ENCODE data around the gene CCDC178. TPM values are rescaled to one million over a fixed set of nuclear protein-coding genes. Genes with fewer than 3 reads are reported as not detected.

Gene CCDC178
- polyA plus RNA-seq, 1 donor from 2014 or later: not detected

DNA sequence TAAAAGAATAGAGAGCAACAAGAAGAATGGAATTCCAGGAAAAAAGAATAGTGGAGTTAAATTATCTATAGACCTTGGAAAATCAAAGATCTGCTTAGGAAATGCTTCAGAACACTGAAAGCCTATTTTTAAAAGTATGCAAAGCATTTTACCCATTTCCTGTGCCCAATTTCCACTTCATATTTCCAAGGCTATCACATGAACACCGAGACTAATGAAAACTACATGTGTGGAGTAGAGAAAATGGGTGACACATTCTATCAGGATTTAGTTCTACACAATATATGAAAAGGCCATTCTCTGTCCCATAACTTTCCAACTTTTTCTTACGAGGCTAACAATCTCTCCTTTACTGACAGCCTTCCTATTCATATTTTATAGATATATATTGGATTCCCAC, 279.4 kb downstream of the CCDC178 start:
- H3F3A ChIP-seq (ENCODE audit: insufficient read depth, low read length, poor library complexity, severe bottlenecking): no peaks in the 10 kb centered on the region
- no peaks in the 10 kb centered on the region for H3K79me2 ChIP-seq (replicated peaks; ENCODE audit: insufficient read depth, low read length)
- no peak overlapping the region for H2AFZ ChIP-seq (ENCODE audit: low read depth, low read length)
- H4K20me1 ChIP-seq (ENCODE audit: insufficient read depth): no peaks in the 10 kb centered on the region
- no peaks in the 10 kb centered on the region for H3K9me2 ChIP-seq (ENCODE audit: insufficient read depth, low read length)
- H3K27ac ChIP-seq (ENCODE audit: low read length): no peak overlapping the region
- no peaks in the 10 kb centered on the region for H3K27me3 ChIP-seq (ENCODE audit: insufficient read depth, low read depth, low read length)
- no peak overlapping the region for H3K9ac ChIP-seq (ENCODE audit: low read length)
- H3K4me2 ChIP-seq (ENCODE audit: low read length): no peak overlapping the region
- H3K9me3 ChIP-seq (ENCODE audit: low read length): no peaks in the 10 kb centered on the region
- TF ChIP-seq TAF1 (IDR thresholded peaks at IDR 0.05; ENCODE audit: low read depth) (no peak), MXI1 (conservative IDR thresholded peaks at IDR 0.05; ENCODE audit: poor library complexity, severe bottlenecking) (no peak), EP300 (conservative IDR thresholded peaks at IDR 0.05; ENCODE audit: poor library complexity, severe bottlenecking) (no peak), POLR2AphosphoS5 (IDR thresholded peaks at IDR 0.05) (no peak), SMC3 (conservative IDR thresholded peaks at IDR 0.05; ENCODE audit: poor library complexity) (no peak), EZH2 (IDR thresholded peaks at IDR 0.05; ENCODE audit: borderline replicate concordance, insufficient read depth, low read length, poor library complexity, severe bottlenecking) (no peak)
- TF ChIP-seq, protein P1, sequence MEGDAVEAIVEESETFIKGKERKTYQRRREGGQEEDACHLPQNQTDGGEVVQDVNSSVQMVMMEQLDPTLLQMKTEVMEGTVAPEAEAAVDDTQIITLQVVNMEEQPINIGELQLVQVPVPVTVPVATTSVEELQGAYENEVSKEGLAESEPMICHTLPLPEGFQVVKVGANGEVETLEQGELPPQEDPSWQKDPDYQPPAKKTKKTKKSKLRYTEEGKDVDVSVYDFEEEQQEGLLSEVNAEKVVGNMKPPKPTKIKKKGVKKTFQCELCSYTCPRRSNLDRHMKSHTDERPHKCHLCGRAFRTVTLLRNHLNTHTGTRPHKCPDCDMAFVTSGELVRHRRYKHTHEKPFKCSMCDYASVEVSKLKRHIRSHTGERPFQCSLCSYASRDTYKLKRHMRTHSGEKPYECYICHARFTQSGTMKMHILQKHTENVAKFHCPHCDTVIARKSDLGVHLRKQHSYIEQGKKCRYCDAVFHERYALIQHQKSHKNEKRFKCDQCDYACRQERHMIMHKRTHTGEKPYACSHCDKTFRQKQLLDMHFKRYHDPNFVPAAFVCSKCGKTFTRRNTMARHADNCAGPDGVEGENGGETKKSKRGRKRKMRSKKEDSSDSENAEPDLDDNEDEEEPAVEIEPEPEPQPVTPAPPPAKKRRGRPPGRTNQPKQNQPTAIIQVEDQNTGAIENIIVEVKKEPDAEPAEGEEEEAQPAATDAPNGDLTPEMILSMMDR (IDR thresholded peaks at IDR 0.05; ENCODE audit: poor library complexity, severe bottlenecking): no peak
- TF ChIP-seq, protein P2, sequence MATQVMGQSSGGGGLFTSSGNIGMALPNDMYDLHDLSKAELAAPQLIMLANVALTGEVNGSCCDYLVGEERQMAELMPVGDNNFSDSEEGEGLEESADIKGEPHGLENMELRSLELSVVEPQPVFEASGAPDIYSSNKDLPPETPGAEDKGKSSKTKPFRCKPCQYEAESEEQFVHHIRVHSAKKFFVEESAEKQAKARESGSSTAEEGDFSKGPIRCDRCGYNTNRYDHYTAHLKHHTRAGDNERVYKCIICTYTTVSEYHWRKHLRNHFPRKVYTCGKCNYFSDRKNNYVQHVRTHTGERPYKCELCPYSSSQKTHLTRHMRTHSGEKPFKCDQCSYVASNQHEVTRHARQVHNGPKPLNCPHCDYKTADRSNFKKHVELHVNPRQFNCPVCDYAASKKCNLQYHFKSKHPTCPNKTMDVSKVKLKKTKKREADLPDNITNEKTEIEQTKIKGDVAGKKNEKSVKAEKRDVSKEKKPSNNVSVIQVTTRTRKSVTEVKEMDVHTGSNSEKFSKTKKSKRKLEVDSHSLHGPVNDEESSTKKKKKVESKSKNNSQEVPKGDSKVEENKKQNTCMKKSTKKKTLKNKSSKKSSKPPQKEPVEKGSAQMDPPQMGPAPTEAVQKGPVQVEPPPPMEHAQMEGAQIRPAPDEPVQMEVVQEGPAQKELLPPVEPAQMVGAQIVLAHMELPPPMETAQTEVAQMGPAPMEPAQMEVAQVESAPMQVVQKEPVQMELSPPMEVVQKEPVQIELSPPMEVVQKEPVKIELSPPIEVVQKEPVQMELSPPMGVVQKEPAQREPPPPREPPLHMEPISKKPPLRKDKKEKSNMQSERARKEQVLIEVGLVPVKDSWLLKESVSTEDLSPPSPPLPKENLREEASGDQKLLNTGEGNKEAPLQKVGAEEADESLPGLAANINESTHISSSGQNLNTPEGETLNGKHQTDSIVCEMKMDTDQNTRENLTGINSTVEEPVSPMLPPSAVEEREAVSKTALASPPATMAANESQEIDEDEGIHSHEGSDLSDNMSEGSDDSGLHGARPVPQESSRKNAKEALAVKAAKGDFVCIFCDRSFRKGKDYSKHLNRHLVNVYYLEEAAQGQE (IDR thresholded peaks at IDR 0.05; ENCODE audit: borderline replicate concordance): no peak
- no peak overlapping the region for H3K4me3 ChIP-seq (ENCODE audit: low read length)
- H3K36me3 ChIP-seq (ENCODE audit: insufficient read depth, low read length): no peaks in the 10 kb centered on the region

DNA sequence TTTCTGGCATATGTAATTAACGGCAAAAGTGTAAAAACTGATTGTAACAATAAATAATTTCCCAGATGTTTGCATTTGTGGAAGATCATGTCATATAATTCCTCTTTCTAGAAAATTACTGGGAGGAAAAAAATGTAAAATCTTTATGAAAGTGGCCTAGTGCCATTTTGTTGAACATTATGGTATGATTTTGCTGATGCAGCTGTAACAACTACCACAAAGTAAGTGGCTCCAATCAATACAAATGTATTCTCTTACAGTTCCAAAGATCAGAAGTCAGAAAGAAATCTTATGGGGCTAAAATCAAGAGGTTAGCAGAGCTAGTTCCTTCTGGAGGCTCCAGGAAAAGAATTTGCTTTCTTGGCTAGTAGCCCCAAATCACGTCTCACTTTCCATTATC, 281.4 kb downstream of the CCDC178 start:
- TF ChIP-seq, protein P2 (IDR thresholded peaks at IDR 0.05; ENCODE audit: borderline replicate concordance): no peak
- TF ChIP-seq TAF1 (IDR thresholded peaks at IDR 0.05; ENCODE audit: low read depth) (no peak), RAD21 (conservative IDR thresholded peaks at IDR 0.05) (no peak), EZH2 (IDR thresholded peaks at IDR 0.05; ENCODE audit: borderline replicate concordance, insufficient read depth, low read length, poor library complexity, severe bottlenecking) (no peak), POLR2AphosphoS5 (IDR thresholded peaks at IDR 0.05) (no peak), EP300 (conservative IDR thresholded peaks at IDR 0.05; ENCODE audit: poor library complexity, severe bottlenecking) (no peak), MXI1 (conservative IDR thresholded peaks at IDR 0.05; ENCODE audit: poor library complexity, severe bottlenecking) (no peak), SMC3 (conservative IDR thresholded peaks at IDR 0.05; ENCODE audit: poor library complexity) (no peak)
- TF ChIP-seq, protein P1 (IDR thresholded peaks at IDR 0.05; ENCODE audit: poor library complexity, severe bottlenecking): no peak
- no peak overlapping the region for H3K27ac ChIP-seq (ENCODE audit: low read length)
- no peak overlapping the region for H3K4me3 ChIP-seq (ENCODE audit: low read length)
- no peaks in the 10 kb centered on the region for H3K27me3 ChIP-seq (ENCODE audit: insufficient read depth, low read depth, low read length)
- H4K20me1 ChIP-seq (ENCODE audit: insufficient read depth): no peaks in the 10 kb centered on the region
- no peaks in the 10 kb centered on the region for H3K9me3 ChIP-seq (ENCODE audit: low read length)
- no peak overlapping the region for H3K4me2 ChIP-seq (ENCODE audit: low read length)
- H3K9ac ChIP-seq (ENCODE audit: low read length): no peak overlapping the region
- no peaks in the 10 kb centered on the region for H3K36me3 ChIP-seq (ENCODE audit: insufficient read depth, low read length)
- no peaks in the 10 kb centered on the region for H3K79me2 ChIP-seq (replicated peaks; ENCODE audit: insufficient read depth, low read length)
- H3K9me2 ChIP-seq (ENCODE audit: insufficient read depth, low read length): no peaks in the 10 kb centered on the region
- H3F3A ChIP-seq (ENCODE audit: insufficient read depth, low read length, poor library complexity, severe bottlenecking): no peaks in the 10 kb centered on the region
- H2AFZ ChIP-seq (ENCODE audit: low read depth, low read length): no peak overlapping the region
